Liver (tissue), 9 donors: ENCODE measurements around the gene SIX1. TPM values are rescaled to one million over a fixed set of nuclear protein-coding genes. Genes with fewer than 3 reads are reported as not detected.

Experiments used
- DNase-seq: peaks from one replicate; pipeline ENCODE4 v3.0.0-alpha.2; 2017; ENCODE audit warnings: low spot score
- H3K27ac ChIP-seq, 2 donors: one replicate each; pipeline ENCODE4 v1.7.0; 2013; ENCODE audit warnings: inconsistent platforms in 2 of 2, low read length in 2 of 2, control low read depth in 1 of 2, low read depth in 1 of 2, mild to moderate bottlenecking in 1 of 2
- H3K27me3 ChIP-seq, 4 donors: one replicate each; pipeline versions ENCODE4 v1.6.1 to v1.7.0; 2013; ENCODE audit warnings: low read length in 3 of 4, inconsistent platforms in 1 of 4, mild to moderate bottlenecking in 1 of 4, moderate library complexity in 1 of 4; ENCODE audit not compliant: control insufficient read depth in 4 of 4, insufficient read depth in 4 of 4
- H3K36me3 ChIP-seq, 4 donors: one replicate each; pipeline versions ENCODE4 v1.6.1 to v1.7.0; 2013; ENCODE audit warnings: low read length in 3 of 4, mild to moderate bottlenecking in 3 of 4, low read depth in 1 of 4, moderate library complexity in 1 of 4; ENCODE audit not compliant: control insufficient read depth in 4 of 4, insufficient read depth in 3 of 4
- H3K4me1 ChIP-seq, 4 donors: one replicate each; pipeline versions ENCODE4 v1.6.1 to v1.7.0; 2013; ENCODE audit warnings: low read length in 3 of 4, mild to moderate bottlenecking in 3 of 4, moderate library complexity in 1 of 4; ENCODE audit not compliant: control insufficient read depth in 4 of 4, insufficient read depth in 4 of 4
- H3K4me3 ChIP-seq, 3 donors: one replicate each; pipeline versions ENCODE4 v1.6.1 to v1.7.0; 2013; ENCODE audit warnings: low read length in 3 of 3, control low read depth in 1 of 3, low read depth in 1 of 3, mild to moderate bottlenecking in 1 of 3
- H3K9ac ChIP-seq, 2 donors: one replicate each; pipeline ENCODE4 v1.7.0; 2013; ENCODE audit warnings: low read length in 2 of 2, mild to moderate bottlenecking in 2 of 2, moderate library complexity in 2 of 2, control low read depth in 1 of 2, low read depth in 1 of 2
- H3K9me3 ChIP-seq, 4 donors: one replicate each; pipeline versions ENCODE4 v1.6.1 to v1.7.0; 2013; ENCODE audit warnings: low read length in 3 of 4; ENCODE audit not compliant: control insufficient read depth in 4 of 4
- FOXA1 ChIP-seq: IDR thresholded peaks from 2 replicates; pipeline ENCODE4 v1.6.1; 2016; ENCODE audit warnings: antibody characterized with exemption
- HNF4G ChIP-seq: IDR thresholded peaks from 2 replicates; pipeline ENCODE4 v1.6.1; 2016; ENCODE audit warnings: antibody characterized with exemption
- JUND ChIP-seq, 2 donors: IDR thresholded peaks; 2 replicates each; pipeline ENCODE4 v1.6.1; 2016; ENCODE audit warnings: antibody characterized with exemption in 2 of 2
- RAD21 ChIP-seq, 2 donors: IDR thresholded peaks; 2 replicates each; pipeline ENCODE4 v1.6.1; 2016; ENCODE audit warnings: antibody characterized with exemption in 2 of 2, mild to moderate bottlenecking in 2 of 2
- SP1 ChIP-seq: IDR thresholded peaks from 2 replicates; pipeline ENCODE4 v1.6.1; 2018; ENCODE audit warnings: antibody characterized with exemption, mild to moderate bottlenecking
- YY1 ChIP-seq: IDR thresholded peaks from 2 replicates; pipeline ENCODE4 v1.6.1; 2016; ENCODE audit warnings: antibody characterized with exemption, mild to moderate bottlenecking
- WGBS: extraction: QIAGEN DNeasy Blood & Tissue Kit; methylation state at CpG from one replicate; pipeline ENCODE4 v1.1.7; 2013; 5-methylcytosine and 5-hydroxymethylcytosine counted together
- polyA plus RNA-seq, 2 donors: library from polyadenylated mRNA; stranded (reverse) in 1 of 2; unstranded in 1 of 2; fragments of 200-250 nt in 1 of 2; fragments of >200 nt in 1 of 2; fragmentation: Nextera tagmentation in 1 of 2; extraction: Ambion mirVana in 1 of 2; gene quantifications; one replicate each; pipeline versions ENCODE4 v1.2.1 to v1.2.3, GENCODE V29; 2013 to 2015
- total RNA-seq, 2 donors: library from RNA; depleted of rRNA; stranded (reverse); fragments of >200 nt; gene quantifications; one replicate each; pipeline ENCODE4 v1.2.3, GENCODE V29; 2014
- TF ChIP-seq, protein P1 (sequence below): IDR thresholded peaks from 2 replicates; pipeline ENCODE4 v1.6.1; 2016; ENCODE audit warnings: antibody characterized with exemption
- TF ChIP-seq, protein P2 (sequence below): IDR thresholded peaks from 2 replicates; pipeline ENCODE4 v1.6.1; 2016; ENCODE audit warnings: antibody characterized with exemption
- TF ChIP-seq, protein P3 (sequence below): IDR thresholded peaks from 2 replicates; pipeline ENCODE4 v1.6.1; 2016; ENCODE audit warnings: antibody characterized with exemption, mild to moderate bottlenecking
- donor health status: healthy.
- donor health status: healthy.
- donor health status: healthy.
- donor health status: healthy.
- donor health status: healthy.

SIX1 gene
- total and polyA plus RNA-seq, 4 donors: not detected

DNA sequence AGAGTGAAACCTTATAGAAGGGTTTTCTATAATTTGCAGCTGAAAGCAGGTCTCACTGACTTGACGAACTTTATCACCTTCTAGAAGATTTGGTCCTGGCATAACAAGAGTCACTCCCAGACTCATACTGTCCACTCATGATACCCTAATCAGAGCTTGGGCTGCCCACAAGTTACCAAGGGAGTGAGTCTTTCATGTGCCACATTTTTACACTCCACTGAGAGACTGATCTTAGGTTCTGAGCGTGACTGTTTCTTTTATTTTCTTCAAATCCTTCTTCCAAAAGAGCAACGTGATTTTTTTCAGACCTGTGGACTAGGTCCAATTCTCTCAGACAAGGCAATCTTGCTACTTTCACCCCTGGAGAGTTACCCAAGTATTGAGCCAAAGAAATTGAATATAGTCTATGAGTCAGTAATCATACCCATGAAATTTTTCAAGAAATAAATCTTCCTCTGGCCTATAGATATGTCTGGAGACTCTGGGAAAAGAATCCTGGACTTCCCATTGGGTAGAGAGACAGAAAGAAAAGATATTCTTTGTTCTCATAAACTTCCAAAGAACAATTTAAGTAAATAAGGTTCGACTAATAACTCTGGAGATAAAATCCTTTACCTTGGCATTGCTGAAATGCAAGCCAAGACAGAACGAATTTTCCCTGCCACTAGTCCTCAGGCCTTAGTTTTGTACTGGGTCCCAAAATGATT, 26.9 kb downstream of the SIX1 start:
- Histone ChIP-seq H3K36me3 (no peaks in the 10 kb centered on the region), H3K27ac (no peak overlapping the region), H3K4me1 (peaks cover 0 to 5% (median 1%) of the 10 kb centered on the region in 4 donors), H3K4me3 (no peak overlapping the region), H3K9ac (no peak overlapping the region), H3K9me3 (no peaks in the 10 kb centered on the region), H3K27me3 (no peaks in the 10 kb centered on the region)
- WGBS: 79% methylated on average over 5 of the region's 5 CpGs
- TF ChIP-seq, protein P1, sequence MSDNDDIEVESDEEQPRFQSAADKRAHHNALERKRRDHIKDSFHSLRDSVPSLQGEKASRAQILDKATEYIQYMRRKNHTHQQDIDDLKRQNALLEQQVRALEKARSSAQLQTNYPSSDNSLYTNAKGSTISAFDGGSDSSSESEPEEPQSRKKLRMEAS: no peak
- no peak for TF ChIP-seq JUND (IDR thresholded peaks at IDR 0.05)
- no peak for TF ChIP-seq HNF4G
- TF ChIP-seq, protein P2, sequence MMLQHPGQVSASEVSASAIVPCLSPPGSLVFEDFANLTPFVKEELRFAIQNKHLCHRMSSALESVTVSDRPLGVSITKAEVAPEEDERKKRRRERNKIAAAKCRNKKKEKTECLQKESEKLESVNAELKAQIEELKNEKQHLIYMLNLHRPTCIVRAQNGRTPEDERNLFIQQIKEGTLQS: no peak
- TF ChIP-seq, protein P3, sequence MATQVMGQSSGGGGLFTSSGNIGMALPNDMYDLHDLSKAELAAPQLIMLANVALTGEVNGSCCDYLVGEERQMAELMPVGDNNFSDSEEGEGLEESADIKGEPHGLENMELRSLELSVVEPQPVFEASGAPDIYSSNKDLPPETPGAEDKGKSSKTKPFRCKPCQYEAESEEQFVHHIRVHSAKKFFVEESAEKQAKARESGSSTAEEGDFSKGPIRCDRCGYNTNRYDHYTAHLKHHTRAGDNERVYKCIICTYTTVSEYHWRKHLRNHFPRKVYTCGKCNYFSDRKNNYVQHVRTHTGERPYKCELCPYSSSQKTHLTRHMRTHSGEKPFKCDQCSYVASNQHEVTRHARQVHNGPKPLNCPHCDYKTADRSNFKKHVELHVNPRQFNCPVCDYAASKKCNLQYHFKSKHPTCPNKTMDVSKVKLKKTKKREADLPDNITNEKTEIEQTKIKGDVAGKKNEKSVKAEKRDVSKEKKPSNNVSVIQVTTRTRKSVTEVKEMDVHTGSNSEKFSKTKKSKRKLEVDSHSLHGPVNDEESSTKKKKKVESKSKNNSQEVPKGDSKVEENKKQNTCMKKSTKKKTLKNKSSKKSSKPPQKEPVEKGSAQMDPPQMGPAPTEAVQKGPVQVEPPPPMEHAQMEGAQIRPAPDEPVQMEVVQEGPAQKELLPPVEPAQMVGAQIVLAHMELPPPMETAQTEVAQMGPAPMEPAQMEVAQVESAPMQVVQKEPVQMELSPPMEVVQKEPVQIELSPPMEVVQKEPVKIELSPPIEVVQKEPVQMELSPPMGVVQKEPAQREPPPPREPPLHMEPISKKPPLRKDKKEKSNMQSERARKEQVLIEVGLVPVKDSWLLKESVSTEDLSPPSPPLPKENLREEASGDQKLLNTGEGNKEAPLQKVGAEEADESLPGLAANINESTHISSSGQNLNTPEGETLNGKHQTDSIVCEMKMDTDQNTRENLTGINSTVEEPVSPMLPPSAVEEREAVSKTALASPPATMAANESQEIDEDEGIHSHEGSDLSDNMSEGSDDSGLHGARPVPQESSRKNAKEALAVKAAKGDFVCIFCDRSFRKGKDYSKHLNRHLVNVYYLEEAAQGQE: no peak
- no peak for TF ChIP-seq RAD21 (IDR thresholded peaks at IDR 0.05)
- no peak for DNase-seq

DNA sequence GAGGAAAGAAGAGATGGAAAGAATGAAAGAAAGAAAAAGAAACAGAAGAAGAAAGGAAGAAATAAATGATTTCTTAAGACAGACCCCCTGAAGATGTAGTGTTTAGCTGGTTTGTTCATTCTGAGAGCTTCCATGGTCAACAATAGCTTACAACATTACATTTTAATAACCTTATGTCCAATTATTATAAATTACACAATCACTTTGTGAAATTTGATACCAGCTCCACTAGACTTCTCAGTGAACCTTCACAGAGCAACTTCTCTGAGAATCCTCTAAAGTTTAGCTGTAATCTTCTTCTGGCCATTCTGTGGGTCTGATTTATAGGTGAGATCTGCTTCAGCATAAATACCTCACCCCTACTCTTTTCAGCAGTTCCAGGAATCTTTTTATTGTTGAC, 27.9 kb downstream of the SIX1 start:
- TF ChIP-seq YY1: no peak
- TF ChIP-seq FOXA1: no peak
- TF ChIP-seq, protein P3: no peak
- no peaks in the 10 kb centered on the region for H3K36me3 ChIP-seq
- H3K27me3 ChIP-seq: no peaks in the 10 kb centered on the region
- peaks cover 0 to 5% (median 1%) of the 10 kb centered on the region in 4 donors for H3K4me1 ChIP-seq
- no peak overlapping the region for H3K27ac ChIP-seq
- no peaks in the 10 kb centered on the region for H3K9me3 ChIP-seq
- DNase-seq: no peak
- H3K4me3 ChIP-seq: no peak overlapping the region
- no peak overlapping the region for H3K9ac ChIP-seq

DNA sequence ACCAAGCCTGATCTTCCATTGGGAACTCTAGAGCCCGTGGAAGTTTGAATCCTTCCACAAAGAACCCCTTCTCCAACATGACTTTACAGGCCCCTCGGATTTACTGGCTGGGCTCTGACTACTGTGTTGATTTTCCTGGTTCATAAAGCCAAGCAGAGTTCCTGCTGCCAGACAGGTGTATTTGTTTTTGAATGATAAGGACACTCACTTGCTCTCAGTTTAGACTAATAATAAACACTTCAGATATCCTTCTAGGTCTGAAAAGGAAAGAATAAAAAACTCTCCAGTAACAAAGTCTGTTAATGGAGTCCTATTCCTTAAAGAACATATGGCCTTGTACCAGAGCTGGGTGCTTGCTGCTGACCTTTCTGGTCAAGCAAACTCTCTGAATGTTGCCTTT, 31.0 kb downstream of the SIX1 start:
- Histone ChIP-seq H3K27ac (no peak overlapping the region), H3K27me3 (no peaks in the 10 kb centered on the region), H3K36me3 (no peaks in the 10 kb centered on the region), H3K4me3 (no peak overlapping the region), H3K9ac (no peak overlapping the region), H3K9me3 (no peaks in the 10 kb centered on the region), H3K4me1 (no peaks in the 10 kb centered on the region)
- DNase-seq: no peak
- TF ChIP-seq SP1: no peak
- 41% methylated on average over 2 of the region's 2 CpGs for whole genome bisulfite sequencing
